Liver (tissue), 3 donors: Measurements from ENCODE around the gene SNX13.

Experiments used
- ATF3 ChIP-seq: IDR thresholded peaks from 2 replicates; pipeline ENCODE4 v1.6.1; 2016; ENCODE audit warnings: antibody characterized with exemption
- CTCF ChIP-seq: fragments of 150-350 bp; IDR thresholded peaks from 2 replicates; pipeline ENCODE4 v1.5.1; 2017; ENCODE audit warnings: improper control_type of control experiment, low read depth, low read length; ENCODE audit not compliant: missing input control
- EGR1 ChIP-seq, 2 donors: IDR thresholded peaks; 2 replicates each; pipeline ENCODE4 v1.6.1; 2016 to 2018; ENCODE audit warnings: antibody characterized with exemption in 2 of 2, low read depth in 2 of 2
- HNF4A ChIP-seq, 2 donors: conservative IDR thresholded peaks; 2 replicates each; pipeline ENCODE4 v1.6.1; 2016; ENCODE audit warnings: antibody characterized with exemption in 2 of 2, mild to moderate bottlenecking in 2 of 2
- JUND ChIP-seq, 2 donors: IDR thresholded peaks; 2 replicates each; pipeline ENCODE4 v1.6.1; 2016; ENCODE audit warnings: antibody characterized with exemption in 2 of 2
- MAX ChIP-seq: IDR thresholded peaks from 2 replicates; pipeline ENCODE4 v1.6.1; 2016; ENCODE audit warnings: antibody characterized with exemption
- NR2F2 ChIP-seq: IDR thresholded peaks from 2 replicates; pipeline ENCODE4 v1.6.1; 2016; ENCODE audit warnings: antibody characterized with exemption
- SP1 ChIP-seq: IDR thresholded peaks from 2 replicates; pipeline ENCODE4 v1.6.1; 2018; ENCODE audit warnings: antibody characterized with exemption, mild to moderate bottlenecking
- TAF1 ChIP-seq: conservative IDR thresholded peaks from 2 replicates; pipeline ENCODE4 v1.6.1; 2016; ENCODE audit warnings: antibody characterized with exemption, mild to moderate bottlenecking
- YY1 ChIP-seq: IDR thresholded peaks from 2 replicates; pipeline ENCODE4 v1.6.1; 2016; ENCODE audit warnings: antibody characterized with exemption, mild to moderate bottlenecking
- donor health status: healthy.
- donor health status: healthy.

- no peak for TF ChIP-seq MAX
- TF ChIP-seq ATF3: no peak
- no peak for TF ChIP-seq NR2F2
- no peak for TF ChIP-seq JUND (IDR thresholded peaks at IDR 0.05)
- no peak for TF ChIP-seq YY1
- no peak for TF ChIP-seq TAF1
- no peak for TF ChIP-seq CTCF
- no peak for TF ChIP-seq HNF4A (conservative IDR thresholded peaks at IDR 0.05)
- TF ChIP-seq EGR1 (IDR thresholded peaks at IDR 0.05; ENCODE audit: low read depth in 2 of 2): no peak
- TF ChIP-seq SP1: no peak
Observed at GRCh38 chr7:17976952-17977351, 36.7 kb upstream of the SNX13 start.
